Lower leg skin (tissue), 4 donors: Measurements from ENCODE around the gene TMEM132A. TPM values are rescaled to one million over a fixed set of nuclear protein-coding genes. Genes with fewer than 3 reads are reported as not detected.

Source experiments
- DNase-seq, 2 donors: peaks; one replicate each; pipeline ENCODE4 v3.0.0-alpha.2; 2019; ENCODE audit warnings: low spot score in 2 of 2
- H3K4me3 ChIP-seq: fragments of 200-600 bp; sonication (generic); 2 replicates; pipeline ENCODE4 v1.5.1; 2017; ENCODE audit warnings: mild to moderate bottlenecking, low read depth; ENCODE audit not compliant: poor library complexity, severe bottlenecking
- POLR2A ChIP-seq, 2 donors: fragments of 450-650 bp; IDR thresholded peaks; one replicate each; pipeline ENCODE4 v1.6.1; 2016 to 2017; ENCODE audit warnings: antibody characterized with exemption in 2 of 2, mild to moderate bottlenecking in 1 of 2, moderate library complexity in 1 of 2
- WGBS, 2 donors: methylation state at CpG; one replicate each; pipeline ENCODE4 v1.1.5; 2018; 5-methylcytosine and 5-hydroxymethylcytosine counted together
- intact Hi-C: fragments of 100-400 bp; cut with DNase I; formaldehyde crosslinking; loops from one replicate; pipeline ENCODE4 v1.15.0; 2023; ENCODE audit warnings: low total_unique reads
- total RNA-seq, 4 donors: library from RNA; depleted of rRNA; stranded (reverse); fragments of >200 nt; gene quantifications; one replicate each; pipeline ENCODE4 v1.1.0, GENCODE V29; 2016
- TF ChIP-seq, protein P1 (sequence below), 3 donors: fragments of 450-650 bp; IDR thresholded peaks; one replicate each; pipeline ENCODE4 v1.5.1; 2016; ENCODE audit warnings: antibody characterized with exemption in 3 of 3, mild to moderate bottlenecking in 3 of 3, moderate library complexity in 2 of 3

TMEM132A gene
- total RNA-seq, 4 donors from 2014 or later: 2.9 to 13.7 (median 5.3) TPM

DNA sequence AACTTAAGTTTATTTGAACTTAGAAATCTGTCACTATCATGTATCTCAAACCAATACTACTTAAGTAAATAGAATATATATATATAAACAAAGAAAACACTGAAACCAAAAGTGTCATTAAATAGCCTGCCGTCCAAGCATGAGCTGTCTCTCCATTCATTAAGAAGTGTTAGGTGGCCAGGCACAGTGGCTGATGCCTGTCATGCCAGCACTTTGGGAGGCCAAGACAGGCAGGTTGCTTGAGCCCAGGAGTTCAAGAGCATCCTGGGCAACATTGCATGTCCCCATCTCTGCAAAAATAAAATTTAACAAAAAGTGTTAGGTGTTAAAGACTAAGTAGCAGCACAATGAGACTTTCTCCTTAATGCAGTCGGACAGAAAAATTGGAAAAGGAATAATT, 61.2 kb downstream of the TMEM132A start:
- no peak for TF ChIP-seq POLR2A (IDR thresholded peaks at IDR 0.05)
- TF ChIP-seq, protein P1, sequence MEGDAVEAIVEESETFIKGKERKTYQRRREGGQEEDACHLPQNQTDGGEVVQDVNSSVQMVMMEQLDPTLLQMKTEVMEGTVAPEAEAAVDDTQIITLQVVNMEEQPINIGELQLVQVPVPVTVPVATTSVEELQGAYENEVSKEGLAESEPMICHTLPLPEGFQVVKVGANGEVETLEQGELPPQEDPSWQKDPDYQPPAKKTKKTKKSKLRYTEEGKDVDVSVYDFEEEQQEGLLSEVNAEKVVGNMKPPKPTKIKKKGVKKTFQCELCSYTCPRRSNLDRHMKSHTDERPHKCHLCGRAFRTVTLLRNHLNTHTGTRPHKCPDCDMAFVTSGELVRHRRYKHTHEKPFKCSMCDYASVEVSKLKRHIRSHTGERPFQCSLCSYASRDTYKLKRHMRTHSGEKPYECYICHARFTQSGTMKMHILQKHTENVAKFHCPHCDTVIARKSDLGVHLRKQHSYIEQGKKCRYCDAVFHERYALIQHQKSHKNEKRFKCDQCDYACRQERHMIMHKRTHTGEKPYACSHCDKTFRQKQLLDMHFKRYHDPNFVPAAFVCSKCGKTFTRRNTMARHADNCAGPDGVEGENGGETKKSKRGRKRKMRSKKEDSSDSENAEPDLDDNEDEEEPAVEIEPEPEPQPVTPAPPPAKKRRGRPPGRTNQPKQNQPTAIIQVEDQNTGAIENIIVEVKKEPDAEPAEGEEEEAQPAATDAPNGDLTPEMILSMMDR (IDR thresholded peaks at IDR 0.05): no peak
- peak in 1 of 2 donors; percentile 25 for DNase-seq
- no peak overlapping the region for H3K4me3 ChIP-seq
- 81 to 86% methylated on average over 2 of the region's 2 CpGs for WGBS, 2 donors
- intact Hi-C loops: no loop called here

DNA sequence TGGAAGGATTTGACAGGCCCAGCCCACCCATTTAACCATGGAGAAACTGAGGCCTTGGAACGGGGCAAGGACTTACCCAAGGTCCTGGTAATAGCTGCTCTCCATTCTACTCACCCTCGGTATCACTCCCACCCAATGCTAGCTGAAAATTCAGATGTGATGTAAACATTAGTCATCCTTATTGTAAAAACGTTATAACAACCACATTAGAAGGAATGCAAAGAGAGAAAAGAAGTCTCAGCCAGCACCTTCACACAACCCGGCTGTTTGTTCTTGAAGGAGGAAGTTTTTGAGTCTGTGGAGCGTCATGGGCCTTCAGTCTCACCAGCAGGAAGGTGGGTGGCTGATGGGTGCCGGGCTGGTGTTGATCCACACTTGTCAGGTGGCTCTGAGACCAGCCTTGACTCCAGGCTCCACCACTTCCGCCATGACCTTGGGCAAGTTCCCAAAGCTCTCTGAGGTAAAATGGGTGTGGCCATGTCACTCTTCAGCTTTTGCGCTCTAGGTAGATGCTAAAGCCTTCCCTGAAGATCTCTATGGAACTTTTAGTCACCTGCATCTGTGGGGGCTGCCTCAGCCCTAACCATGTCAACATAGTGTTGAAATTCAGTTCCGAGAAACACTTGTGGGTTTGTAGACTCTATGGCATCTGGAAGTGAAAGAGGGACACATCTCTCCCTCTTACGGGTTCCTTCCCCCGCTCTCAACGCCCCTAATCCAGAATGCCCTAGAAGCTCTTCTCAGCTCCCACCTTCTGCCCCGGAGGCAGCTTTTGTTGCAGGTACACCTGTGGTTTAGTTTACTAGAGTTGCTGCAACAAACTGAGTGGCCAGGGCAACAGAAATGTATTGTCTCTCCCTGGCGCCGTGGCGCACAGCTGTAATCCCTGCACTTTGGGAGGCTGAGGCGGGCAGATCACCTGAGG, 62.0 kb downstream of the TMEM132A start:
- TF ChIP-seq, protein P1 (IDR thresholded peaks at IDR 0.05): no peak
- TF ChIP-seq POLR2A (IDR thresholded peaks at IDR 0.05): no peak
- peak in 1 of 2 donors; percentile 88 for DNase-seq
- intact Hi-C loops: no loop called here
- WGBS, 2 donors: 71% methylated on average over 16 to 17 of the region's 17 CpGs
- H3K4me3 ChIP-seq: no peak overlapping the region

Other genes with a start within 250 kb of the TMEM132A start
- gene MS4A8, start 224.8 kb upstream of the TMEM132A start, total RNA-seq: not detected
- not detected for gene MS4A18, start 199.7 kb upstream of the TMEM132A start, total RNA-seq
- not detected for gene MS4A15, start 167.6 kb upstream of the TMEM132A start, total RNA-seq
- gene MS4A10, start 139.1 kb upstream of the TMEM132A start, total RNA-seq: not detected
- 10 to 100 TPM; 19.2 to 43.8 (median 21.8) TPM for gene CCDC86, start 82.3 kb upstream of the TMEM132A start, total RNA-seq
- gene PTGDR2, start 68.5 kb upstream of the TMEM132A start, total RNA-seq: under 1 TPM; 0.13 to 0.64 (median 0.32) TPM
- under 1 TPM in 2 of 4 donors, not detected in 2; 0.25 to 0.26 TPM for gene ZP1, start 56.9 kb upstream of the TMEM132A start, total RNA-seq
- 100 to 1,000 TPM in 3 of 4 donors, 10 to 100 TPM in 1; 75.3 to 119 (median 108) TPM for gene PRPF19, start 17.9 kb upstream of the TMEM132A start, total RNA-seq
- gene TMEM109, start 10.3 kb upstream of the TMEM132A start, total RNA-seq: 100 to 1,000 TPM in 1 of 4 donors, 10 to 100 TPM in 3; 62.1 to 101 (median 81.8) TPM
- 1 to 10 TPM; 4.4 to 7.4 (median 5.4) TPM for gene SLC15A3, start 27.7 kb downstream of the TMEM132A start, total RNA-seq
- gene CD6, start 47.2 kb downstream of the TMEM132A start, total RNA-seq: 1 to 10 TPM in 3 of 4 donors, under 1 TPM in 1; 0.42 to 2.7 (median 1.8) TPM
- gene CD5, start 178.0 kb downstream of the TMEM132A start, total RNA-seq: under 1 TPM; 0.08 to 0.88 (median 0.38) TPM
- 10 to 100 TPM; 19.6 to 27.6 (median 26.7) TPM for gene VPS37C, start 237.0 kb downstream of the TMEM132A start, total RNA-seq